NOMO-1 treated with dmso at 0.1 percent for 144 hours (cell line): Measurements from ENCODE around the gene SNRNP35.
A peak's percentile ranks its signal among the peaks of the same experiment; 100 is the strongest.
"Not testable (repeated sequence)": the region's sequence is repeated elsewhere in the genome, so short reads cannot be mapped to it uniquely, and the experiment has no call there.

ENCODE experiments used
- DNase-seq: peaks from one replicate; lab custom pipeline; 2025; ENCODE audit not compliant: unreplicated experiment; lab: John Stamatoyannopoulos, UW

Gene SNRNP35

GRCh38 chr12:123457980-123458779 is at the start of gene SNRNP35:
Gene SNRNP35, plus strand, starts transcription at chr12:123458139. Its CDS starts 7,402 bp downstream, at chr12:123465541.
- DNase-seq: peak; percentile 68

GRCh38 chr12:123408619-123409018 is 49.3 kb upstream of the SNRNP35 start:
- not testable (repeated sequence) for DNase-seq

GRCh38 chr12:123409284-123410040 is 48.5 kb upstream of the SNRNP35 start:
- DNase-seq: not testable (repeated sequence)

- no peak for DNase-seq
These were observed 47.9 kb upstream of the SNRNP35 start for GRCh38 chr12:123410041-123410412.

- no peak for DNase-seq
These were observed 36.6 kb upstream of the SNRNP35 start for GRCh38 chr12:123421314-123421713.

- no peak for DNase-seq
These were observed 30.7 kb upstream of the SNRNP35 start for GRCh38 chr12:123427036-123427769.

GRCh38 chr12:123428591-123428990 is 29.3 kb upstream of the SNRNP35 start:
- no peak for DNase-seq

GRCh38 chr12:123429101-123429500 is 28.8 kb upstream of the SNRNP35 start:
- DNase-seq: not testable (repeated sequence)

- DNase-seq: peak; percentile 41
These were observed 25.8 kb upstream of the SNRNP35 start for GRCh38 chr12:123431951-123432817.

- no peak for DNase-seq
These were observed 24.3 kb upstream of the SNRNP35 start for GRCh38 chr12:123433615-123434014.

GRCh38 chr12:123435636-123436016 is 22.3 kb upstream of the SNRNP35 start:
- no peak for DNase-seq

GRCh38 chr12:123436017-123436964 is 21.6 kb upstream of the SNRNP35 start, which contains the start of gene RILPL2:
Gene RILPL2, minus strand, starts transcription at chr12:123436684. Its CDS starts 264 bp downstream, at chr12:123436420.
- DNase-seq: peak; percentile 98

- no peak for DNase-seq
These were observed 16.3 kb upstream of the SNRNP35 start for GRCh38 chr12:123441523-123442164.

- peak; percentile 32 for DNase-seq
These were observed 15.2 kb upstream of the SNRNP35 start for GRCh38 chr12:123442774-123443173.

GRCh38 chr12:123444092-123445026 is 13.6 kb upstream of the SNRNP35 start:
- no peak for DNase-seq

GRCh38 chr12:123445388-123446332 is 12.3 kb upstream of the SNRNP35 start:
- DNase-seq: no peak

GRCh38 chr12:123446333-123446713 is 11.6 kb upstream of the SNRNP35 start:
- no peak for DNase-seq
